ENCODE measurements around the gene POU4F1. TPM values are rescaled to one million over a fixed set of nuclear protein-coding genes. Genes with fewer than 3 reads are reported as not detected.
A peak's percentile ranks its signal among the peaks of the same experiment; 100 is the strongest.

The POU4F1 gene
- total and polyA plus RNA-seq, 2 experiments from 2014 or later, result not detected

- no peak overlapping the region for H3K27ac ChIP-seq
- 3 to 6% methylated on average over 3 of the region's 3 CpGs for WGBS, 2 experiments (ENCODE audit: low coverage in 1 of 2, low lambda C conversion rate in 2 of 2, missing lambda C conversion rate in 2 of 2)
- no peaks in the 10 kb centered on the region for H3F3A ChIP-seq (ENCODE audit: insufficient read depth)
- H3K9me2 ChIP-seq (ENCODE audit: insufficient read depth), result no peaks in the 10 kb centered on the region
- no peaks in the 10 kb centered on the region for H3K9me3 ChIP-seq (ENCODE audit: low read depth)
- no peak overlapping the region for H2AFZ ChIP-seq
- no peak for TF ChIP-seq EZH2 (IDR thresholded peaks at IDR 0.05; ENCODE audit: insufficient read depth, poor library complexity, severe bottlenecking)
- no peak for TF ChIP-seq EZH2phosphoT487 (IDR thresholded peaks at IDR 0.05; ENCODE audit: insufficient read depth, low read depth)
- H3K79me2 ChIP-seq (ENCODE audit: insufficient read depth), result no peaks in the 10 kb centered on the region
- H3K27me3 ChIP-seq (replicated peaks; ENCODE audit: insufficient read depth), result peaks cover 91% of the 10 kb centered on the region
- no peak overlapping the region for H3K4me2 ChIP-seq (ENCODE audit: unreplicated experiment)
- no peaks in the 10 kb centered on the region for H4K20me1 ChIP-seq (ENCODE audit: insufficient read depth)
- H3K9ac ChIP-seq, result no peak overlapping the region
- in situ Hi-C loops (cut with MboI), result no loop called here
- DNase-seq, result no peak
- no peaks in the 10 kb centered on the region for H3K4me1 ChIP-seq (ENCODE audit: insufficient read depth)
- no peak overlapping the region for H3K4me3 ChIP-seq
- no peaks in the 10 kb centered on the region for H3K36me3 ChIP-seq (ENCODE audit: low read depth)
Observed at GRCh38 chr13:78598116-78598781, 5.1 kb downstream of the POU4F1 start.

DNA sequence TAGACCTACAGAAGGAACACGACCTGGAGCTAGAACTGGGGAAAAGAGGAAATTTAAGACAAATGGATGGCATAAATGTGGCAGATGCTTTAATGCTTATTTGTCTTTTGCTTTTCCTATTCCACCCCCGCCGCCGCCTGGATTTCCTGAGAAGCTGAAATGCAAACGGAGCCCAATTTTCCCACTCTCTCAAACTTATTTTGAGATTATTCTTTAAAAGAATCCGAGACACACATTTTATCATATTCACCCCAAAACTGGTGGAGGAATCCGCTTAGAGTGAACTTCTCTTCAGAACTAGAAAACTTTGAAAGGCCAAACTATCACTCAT, 5.8 kb downstream of the POU4F1 start:
- Histone ChIP-seq H3K79me2 (ENCODE audit: insufficient read depth) (no peaks in the 10 kb centered on the region), H3K9ac (no peak overlapping the region), H3K9me3 (ENCODE audit: low read depth) (no peaks in the 10 kb centered on the region), H4K20me1 (ENCODE audit: insufficient read depth) (no peaks in the 10 kb centered on the region), H3K4me2 (ENCODE audit: unreplicated experiment) (no peak overlapping the region), H3K4me3 (no peak overlapping the region), H2AFZ (no peak overlapping the region), H3F3A (ENCODE audit: insufficient read depth) (no peaks in the 10 kb centered on the region), H3K36me3 (ENCODE audit: low read depth) (no peaks in the 10 kb centered on the region), H3K27me3 (replicated peaks; ENCODE audit: insufficient read depth) (peaks cover 91% of the 10 kb centered on the region), H3K27ac (no peak overlapping the region), H3K9me2 (ENCODE audit: insufficient read depth) (no peaks in the 10 kb centered on the region), H3K4me1 (ENCODE audit: insufficient read depth) (no peaks in the 10 kb centered on the region)
- in situ Hi-C loops (cut with MboI), result no loop called here
- TF ChIP-seq EZH2 (IDR thresholded peaks at IDR 0.05; ENCODE audit: insufficient read depth, poor library complexity, severe bottlenecking) (peak; percentile 48), EZH2phosphoT487 (IDR thresholded peaks at IDR 0.05; ENCODE audit: insufficient read depth, low read depth) (0 out of 2 replicates have a peak, but pooled peaks have one; percentile 11)
- WGBS, 2 experiments (ENCODE audit: low coverage in 1 of 2, low lambda C conversion rate in 2 of 2, missing lambda C conversion rate in 2 of 2), result 13 to 16% methylated on average over 7 of the region's 7 CpGs
- no peak for DNase-seq

- TF ChIP-seq EZH2 (IDR thresholded peaks at IDR 0.05; ENCODE audit: insufficient read depth, poor library complexity, severe bottlenecking), result peak; percentile 92
- 0 out of 2 replicates have a peak, but pooled peaks have one; percentile 15 for TF ChIP-seq EZH2phosphoT487 (IDR thresholded peaks at IDR 0.05; ENCODE audit: insufficient read depth, low read depth)
- H3K9ac ChIP-seq, result no peak overlapping the region
- no peaks in the 10 kb centered on the region for H3K9me3 ChIP-seq (ENCODE audit: low read depth)
- H4K20me1 ChIP-seq (ENCODE audit: insufficient read depth), result no peaks in the 10 kb centered on the region
- H3K4me2 ChIP-seq (ENCODE audit: unreplicated experiment), result no peak overlapping the region
- H3K79me2 ChIP-seq (ENCODE audit: insufficient read depth), result no peaks in the 10 kb centered on the region
- in situ Hi-C loops (cut with MboI), result no loop called here
- no peak overlapping the region for H3K4me3 ChIP-seq
- H3F3A ChIP-seq (ENCODE audit: insufficient read depth), result no peaks in the 10 kb centered on the region
- no peak overlapping the region for H3K27ac ChIP-seq
- no peaks in the 10 kb centered on the region for H3K9me2 ChIP-seq (ENCODE audit: insufficient read depth)
- no peak overlapping the region for H2AFZ ChIP-seq
- no peaks in the 10 kb centered on the region for H3K36me3 ChIP-seq (ENCODE audit: low read depth)
- DNase-seq, result no peak
- H3K4me1 ChIP-seq (ENCODE audit: insufficient read depth), result no peaks in the 10 kb centered on the region
- 5% methylated on average over 50 of the region's 50 CpGs for WGBS, 2 experiments (ENCODE audit: low coverage in 1 of 2, low lambda C conversion rate in 2 of 2, missing lambda C conversion rate in 2 of 2)
- H3K27me3 ChIP-seq (replicated peaks; ENCODE audit: insufficient read depth), result peaks cover 94% of the 10 kb centered on the region
Observed at GRCh38 chr13:78596736-78597601, 6.4 kb downstream of the POU4F1 start.

- Histone ChIP-seq H4K20me1 (ENCODE audit: insufficient read depth) (no peaks in the 10 kb centered on the region), H3K4me3 (no peak overlapping the region), H3K4me1 (ENCODE audit: insufficient read depth) (no peaks in the 10 kb centered on the region), H3K4me2 (ENCODE audit: unreplicated experiment) (no peak overlapping the region), H3K9me3 (ENCODE audit: low read depth) (no peaks in the 10 kb centered on the region), H3F3A (ENCODE audit: insufficient read depth) (no peaks in the 10 kb centered on the region), H3K9me2 (ENCODE audit: insufficient read depth) (no peaks in the 10 kb centered on the region), H3K27ac (no peak overlapping the region), H3K27me3 (replicated peaks; ENCODE audit: insufficient read depth) (peaks cover 97% of the 10 kb centered on the region), H3K9ac (no peak overlapping the region), H3K36me3 (ENCODE audit: low read depth) (no peaks in the 10 kb centered on the region), H2AFZ (no peak overlapping the region), H3K79me2 (ENCODE audit: insufficient read depth) (no peaks in the 10 kb centered on the region)
- in situ Hi-C loops (cut with MboI), result no loop called here
- no peak for TF ChIP-seq EZH2 (IDR thresholded peaks at IDR 0.05; ENCODE audit: insufficient read depth, poor library complexity, severe bottlenecking)
- no peak for TF ChIP-seq EZH2phosphoT487 (IDR thresholded peaks at IDR 0.05; ENCODE audit: insufficient read depth, low read depth)
- WGBS, 2 experiments (ENCODE audit: low coverage in 1 of 2, low lambda C conversion rate in 2 of 2, missing lambda C conversion rate in 2 of 2), result 10 to 11% methylated on average over 19 to 22 of the region's 22 CpGs
- DNase-seq, result no peak
Observed at GRCh38 chr13:78596399-78596735, 7.0 kb downstream of the POU4F1 start.

Measured in GM23248 (cell line).